ENCODE results near the gene CALR3. TPM values are rescaled to one million over a fixed set of nuclear protein-coding genes. Genes with fewer than 3 reads are reported as not detected.

CALR3 gene
- total and polyA plus RNA-seq, 10 of the 15 experiments (the other 5 are each of a cell fraction or from before 2014, with no cell fraction given), result 0.05 to 0.45 (median 0.12) TPM; not detected in 2

DNA sequence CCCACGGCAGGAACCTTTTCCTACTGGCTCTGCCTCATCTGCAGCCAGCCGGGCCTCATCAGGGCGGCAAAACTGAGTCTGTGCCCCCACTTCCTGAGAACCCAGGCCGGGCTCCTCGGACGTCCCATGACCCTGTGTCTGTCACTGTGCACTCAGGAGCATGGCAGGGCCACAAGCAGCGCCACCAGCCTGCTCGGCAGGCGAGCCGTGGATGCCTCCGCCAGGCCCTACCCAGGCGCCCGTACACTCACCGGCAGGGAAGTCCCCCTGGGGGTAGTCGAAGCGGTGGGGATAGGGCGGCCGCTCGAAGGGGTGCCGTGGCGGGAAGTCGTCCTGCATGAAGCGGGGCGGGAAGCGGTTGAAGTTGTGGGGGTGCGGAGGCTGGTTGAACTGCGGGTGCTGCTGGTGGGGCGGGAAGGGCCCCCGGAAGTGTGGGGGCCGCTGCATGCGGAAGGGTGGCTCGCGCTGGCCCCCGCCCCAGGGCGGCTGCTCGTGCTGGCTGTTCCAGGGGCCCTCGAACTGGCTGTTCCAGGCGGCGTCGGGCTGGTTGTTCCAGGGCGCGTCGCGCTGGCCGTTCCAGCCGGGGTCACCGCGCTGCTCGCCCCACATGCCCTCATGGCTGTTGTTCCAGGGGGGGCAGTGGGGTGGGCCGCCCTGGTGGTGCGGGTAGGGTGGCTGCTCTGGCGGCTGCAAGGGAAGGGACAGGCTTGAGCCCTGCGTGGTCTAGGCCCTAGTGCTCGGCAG is 29.2 kb upstream of the CALR3 start:
- ChIA-PET RAD21 (ENCODE audit: unreplicated experiment) (no interaction called here), POLR2A (no interaction called here), SMC1A (ENCODE audit: uncharacterized antibody, unreplicated experiment) (no interaction called here), CTCF (no interaction called here)
- FAIRE-seq (no peak), DNase-seq (ENCODE audit: low read depth, low spot score) (no peak), ATAC-seq (no peak)
- no peak overlapping the region for H3K9ac ChIP-seq (ENCODE audit: control insufficient read depth, insufficient read depth, low read length)
- no peak overlapping the region for H2AFZ ChIP-seq (ENCODE audit: control insufficient read depth, low read depth, low read length)
- H3K4me1 ChIP-seq (ENCODE audit: control insufficient read depth, insufficient read depth, low read length), result no peaks in the 10 kb centered on the region
- H3K36me3 ChIP-seq (ENCODE audit: control insufficient read depth in 2 of 2, insufficient read depth in 2 of 2, low read length in 1 of 2), result peaks cover 27 to 67% of the 10 kb centered on the region in 2 experiments
- H3K27me3 ChIP-seq (replicated peaks in 1 of 2; ENCODE audit: control insufficient read depth in 2 of 2, insufficient read depth in 2 of 2, low read length in 1 of 2), result no peaks in the 10 kb centered on the region
- H3K9me3 ChIP-seq (replicated peaks; ENCODE audit: control insufficient read depth, insufficient read depth, low read length), result no peaks in the 10 kb centered on the region
- no peak overlapping the region for H3K27ac ChIP-seq (ENCODE audit: control insufficient read depth, insufficient read depth)
- in situ Hi-C loops (cut with MboI), result no loop called here
- no peak overlapping the region for H3K4me2 ChIP-seq (ENCODE audit: control insufficient read depth, insufficient read depth)
- no TSS peak for BruUV-seq (replicated peaks)
- TF ChIP-seq SRF (IDR thresholded peaks at IDR 0.05; ENCODE audit: low read depth in 2 of 2, low read length in 2 of 2), result 0 out of 4 replicates have a peak, but pooled peaks of 1 of the 2 experiments have one; percentile 18
- no peak for TF ChIP-seq CHD2 (IDR thresholded peaks at IDR 0.05; ENCODE audit: borderline replicate concordance, low read depth, low read length)
- H4K20me1 ChIP-seq (ENCODE audit: control insufficient read depth, insufficient read depth), result no peaks in the 10 kb centered on the region
- no peak overlapping the region for H3K4me3 ChIP-seq
- WGBS (ENCODE audit: insufficient coverage, insufficient replicate concordance, low lambda C conversion rate, missing lambda C conversion rate), result 97% methylated on average over 46 of the region's 54 CpGs
- intact Hi-C loops (cut with micrococcal nuclease; ENCODE audit: unreplicated experiment), result no loop called here
- no peaks in the 10 kb centered on the region for H3K79me2 ChIP-seq (ENCODE audit: control insufficient read depth, insufficient read depth, low read length)

DNA sequence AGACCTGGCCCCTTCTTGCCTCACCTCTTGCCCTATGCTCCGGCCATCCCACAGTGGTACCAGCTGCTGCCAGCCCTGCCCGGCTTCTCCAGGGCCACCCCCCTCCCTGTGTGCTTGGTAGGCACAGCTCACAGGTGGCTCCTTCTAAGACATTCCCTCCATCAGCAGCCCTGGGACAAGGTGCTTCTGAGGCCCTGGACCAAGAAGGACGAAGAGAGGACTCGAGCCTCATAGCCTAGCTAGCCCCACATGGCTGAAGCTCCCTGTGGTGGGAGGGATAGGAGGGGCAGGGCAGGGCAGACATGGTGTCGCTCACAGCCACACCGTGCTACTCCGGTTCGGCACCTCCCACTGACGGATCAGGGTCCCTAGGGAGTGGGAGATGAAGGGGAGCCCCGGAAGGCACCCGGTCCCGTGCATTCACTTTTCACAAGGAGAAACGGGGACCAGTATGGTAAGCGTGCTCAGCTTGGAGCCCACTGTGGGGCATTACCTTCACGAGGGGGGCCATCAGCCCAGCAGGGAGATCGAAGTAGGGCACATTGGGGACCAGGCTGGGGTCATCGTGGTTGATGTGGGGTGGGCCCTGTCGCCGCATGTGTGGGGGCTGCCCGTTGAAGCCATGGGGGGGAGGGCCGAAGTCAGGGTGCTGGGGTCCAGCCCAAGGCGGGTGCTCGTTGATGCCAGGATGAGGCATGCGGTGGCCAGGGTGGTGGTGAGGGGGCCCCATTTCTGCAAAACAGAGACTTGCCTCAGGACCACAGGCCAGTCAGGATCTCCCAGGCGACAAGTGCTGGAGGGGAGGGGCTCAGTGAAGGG is 26.8 kb upstream of the CALR3 start:
- no peaks in the 10 kb centered on the region for H3K79me2 ChIP-seq (ENCODE audit: control insufficient read depth, insufficient read depth, low read length)
- RAD21 ChIA-PET (ENCODE audit: unreplicated experiment), result no interaction called here
- no peak overlapping the region for H3K9ac ChIP-seq (ENCODE audit: control insufficient read depth, insufficient read depth, low read length)
- TF ChIP-seq MTA2 (IDR thresholded peaks at IDR 0.05; ENCODE audit: low read depth) (no peak), TAF1 (IDR thresholded peaks at IDR 0.05; ENCODE audit: borderline replicate concordance, low read depth, low read length) (no peak), YY1 (IDR thresholded peaks at IDR 0.05; ENCODE audit: low read depth, low read length) (no peak), DPF2 (IDR thresholded peaks at IDR 0.05) (no peak), POLR2A (IDR thresholded peaks at IDR 0.05; ENCODE audit: low read depth, low read length) (peak; percentile 49; the same call in 1 of the 2 replicates)
- TF ChIP-seq, protein P1, sequence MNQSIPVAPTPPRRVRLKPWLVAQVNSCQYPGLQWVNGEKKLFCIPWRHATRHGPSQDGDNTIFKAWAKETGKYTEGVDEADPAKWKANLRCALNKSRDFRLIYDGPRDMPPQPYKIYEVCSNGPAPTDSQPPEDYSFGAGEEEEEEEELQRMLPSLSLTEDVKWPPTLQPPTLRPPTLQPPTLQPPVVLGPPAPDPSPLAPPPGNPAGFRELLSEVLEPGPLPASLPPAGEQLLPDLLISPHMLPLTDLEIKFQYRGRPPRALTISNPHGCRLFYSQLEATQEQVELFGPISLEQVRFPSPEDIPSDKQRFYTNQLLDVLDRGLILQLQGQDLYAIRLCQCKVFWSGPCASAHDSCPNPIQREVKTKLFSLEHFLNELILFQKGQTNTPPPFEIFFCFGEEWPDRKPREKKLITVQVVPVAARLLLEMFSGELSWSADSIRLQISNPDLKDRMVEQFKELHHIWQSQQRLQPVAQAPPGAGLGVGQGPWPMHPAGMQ (IDR thresholded peaks at IDR 0.05; ENCODE audit: borderline replicate concordance), result no peak
- WGBS (ENCODE audit: insufficient coverage, insufficient replicate concordance, low lambda C conversion rate, missing lambda C conversion rate), result 95% methylated on average over 25 of the region's 25 CpGs
- DNase-seq (ENCODE audit: low read depth, low spot score) (no peak), FAIRE-seq (no peak), ATAC-seq (no peak)
- H4K20me1 ChIP-seq (ENCODE audit: control insufficient read depth, insufficient read depth), result no peaks in the 10 kb centered on the region
- H3K4me3 ChIP-seq, result no peak overlapping the region
- in situ Hi-C loops (cut with MboI), result no loop called here
- H3K36me3 ChIP-seq (ENCODE audit: control insufficient read depth in 2 of 2, insufficient read depth in 2 of 2, low read length in 1 of 2), result peaks cover 33 to 69% of the 10 kb centered on the region in 2 experiments
- H3K27ac ChIP-seq (ENCODE audit: control insufficient read depth, insufficient read depth), result no peak overlapping the region
- H3K27me3 ChIP-seq (replicated peaks in 1 of 2; ENCODE audit: control insufficient read depth in 2 of 2, insufficient read depth in 2 of 2, low read length in 1 of 2), result no peaks in the 10 kb centered on the region
- POLR2A ChIA-PET, result interaction anchor here (0.5 kb wide), 1 partner anchor 537 kb away, joined by 4 read pairs; no protein-coding TSS in a partner anchor
- no peaks in the 10 kb centered on the region for H3K4me1 ChIP-seq (ENCODE audit: control insufficient read depth, insufficient read depth, low read length)
- no peak overlapping the region for H2AFZ ChIP-seq (ENCODE audit: control insufficient read depth, low read depth, low read length)
- intact Hi-C loops (cut with micrococcal nuclease; ENCODE audit: unreplicated experiment), result no loop called here
- H3K4me2 ChIP-seq (ENCODE audit: control insufficient read depth, insufficient read depth), result no peak overlapping the region
- CTCF ChIA-PET, result interaction anchor here (0.6 kb wide), 1 partner anchor 8 kb away, joined by 3 read pairs; no protein-coding TSS in a partner anchor
- no peaks in the 10 kb centered on the region for H3K9me3 ChIP-seq (replicated peaks; ENCODE audit: control insufficient read depth, insufficient read depth, low read length)
- SMC1A ChIA-PET (ENCODE audit: uncharacterized antibody, unreplicated experiment), result interaction anchor here (1.1 kb wide), 1 partner anchor 7 kb away, joined by 3 read pairs; no protein-coding TSS in a partner anchor
- no TSS peak for BruUV-seq (replicated peaks)

All from GM12878 (cell line).